Transverse colon (tissue), 4 donors: ENCODE measurements around the gene FAM9C. TPM values are rescaled to one million over a fixed set of nuclear protein-coding genes. Genes with fewer than 3 reads are reported as not detected.

Source experiments
- DNase-seq: peaks from one replicate; pipeline ENCODE4 v3.0.0-alpha.2; 2019
- H3K27ac ChIP-seq, 4 donors: fragments of 200-600 bp; sonication (generic); 2 replicates each; pipeline ENCODE4 v1.5.1; 2016 to 2018; ENCODE audit warnings: inconsistent platforms in 4 of 4
- H3K27me3 ChIP-seq: fragments of 200-600 bp; sonication (generic); 2 replicates; pipeline ENCODE4 v1.5.1; 2017; ENCODE audit warnings: inconsistent platforms
- H3K36me3 ChIP-seq, 4 donors: fragments of 200-600 bp; sonication (generic); 2 replicates each; pipeline ENCODE4 v1.5.1; 2017 to 2019; ENCODE audit warnings: inconsistent platforms in 4 of 4
- H3K4me1 ChIP-seq, 4 donors: fragments of 200-600 bp; sonication (generic); 2 replicates each; pipeline ENCODE4 v1.5.1; 2017 to 2020; ENCODE audit warnings: inconsistent platforms in 4 of 4
- H3K4me3 ChIP-seq, 4 donors: fragments of 200-600 bp; sonication (generic); 1 replicate in 1 of 4; 2 replicates in 3 of 4; pipeline versions ENCODE4 v1.5.1 to v1.6.1; 2017 to 2019; ENCODE audit warnings: inconsistent platforms in 4 of 4
- H3K9me3 ChIP-seq, 2 donors: fragments of 200-600 bp; sonication (generic); 2 replicates each; pipeline ENCODE4 v1.5.1; 2017 to 2019; ENCODE audit warnings: inconsistent platforms in 2 of 2
- EP300 ChIP-seq: sonication (generic); formaldehyde crosslinking; IDR thresholded peaks from one replicate; pipeline ENCODE4 v1.6.1; 2017; ENCODE audit warnings: antibody characterized with exemption, low read depth
- POLR2A ChIP-seq: fragments of 450-650 bp; IDR thresholded peaks from one replicate; pipeline ENCODE4 v1.6.1; 2016; ENCODE audit warnings: antibody characterized with exemption, mild to moderate bottlenecking, moderate library complexity
- POLR2AphosphoS5 ChIP-seq, 3 donors: sonication (generic); formaldehyde crosslinking; IDR thresholded peaks; one replicate each; pipeline ENCODE4 v1.6.1; 2016; ENCODE audit warnings: antibody characterized with exemption in 3 of 3
- WGBS, 2 donors: methylation state at CpG; one replicate each; pipeline ENCODE4 v1.1.5; 2018; ENCODE audit warnings: low coverage in 1 of 2; 5-methylcytosine and 5-hydroxymethylcytosine counted together
- in situ Hi-C, 4 donors: fragments of 200-750 bp; cut with MboI; loops; one replicate each; pipeline versions ENCODE4 v1.15.0 to v1.15.1; 2017; ENCODE audit warnings: low sequenced_read_pairs in 3 of 4, low pct_ligation_motif_present in 1 of 4, low pct_unique_long_range_greater_than_20kb in 1 of 4
- intact Hi-C: fragments of 100-400 bp; cut with DNase I; formaldehyde crosslinking; loops from one replicate; pipeline ENCODE4 v1.15.1; 2023; ENCODE audit warnings: low total_unique reads
- total RNA-seq, 4 donors: library from RNA; depleted of rRNA; stranded (reverse); fragments of >200 nt; gene quantifications; one replicate each; pipeline ENCODE4 v1.1.0, GENCODE V29; 2016
- TF ChIP-seq, protein P1 (sequence below), 5 experiments: fragments of 200-600 bp in 3 of 5; fragments of 450-650 bp in 2 of 5; sonication (generic) in 3 of 5; IDR thresholded peaks; 1 replicate in 2 of 5; 2 replicates in 3 of 5; pipeline ENCODE4 v1.5.1; 2016 to 2017; ENCODE audit warnings: antibody characterized with exemption in 5 of 5, inconsistent platforms in 3 of 5, mild to moderate bottlenecking in 2 of 5, moderate library complexity in 1 of 5

The FAM9C gene
- total RNA-seq, 4 donors from 2014 or later = 0.14 to 0.64 TPM; not detected in 2

DNA sequence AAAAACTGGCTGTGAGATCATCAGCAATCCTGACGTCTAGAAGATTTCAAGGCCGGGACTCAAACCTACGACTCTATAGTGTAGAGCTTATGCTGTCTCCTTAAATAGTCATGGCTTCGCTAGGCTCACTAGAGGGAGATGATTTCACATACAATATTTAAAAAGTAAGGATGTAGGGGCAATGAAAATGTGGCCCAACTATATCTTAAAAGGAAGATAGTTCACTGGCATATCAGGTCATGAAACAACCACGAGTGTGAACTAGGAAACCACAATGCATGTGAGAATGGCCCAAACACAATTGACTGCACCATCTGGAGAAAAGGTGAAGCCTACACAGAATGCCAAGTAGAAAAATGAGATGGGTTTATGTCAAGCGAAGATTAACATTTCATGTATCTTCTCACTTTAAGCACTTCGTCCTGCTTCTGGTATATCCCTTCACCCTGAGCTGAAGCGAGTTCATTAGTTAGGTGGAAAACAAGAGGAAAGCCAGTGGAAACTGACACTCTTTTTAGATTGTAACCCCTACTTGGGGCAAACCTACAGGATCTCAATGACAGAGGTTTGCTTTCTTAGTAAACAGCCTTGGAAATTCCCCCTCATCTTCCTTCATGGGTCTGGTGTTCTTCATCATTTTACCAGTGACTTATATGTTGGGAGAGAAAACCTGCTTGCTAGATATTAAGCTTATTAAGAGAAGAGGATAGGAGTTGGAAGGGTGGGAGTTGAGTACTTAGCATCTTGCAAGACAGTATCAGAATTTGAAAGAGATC, 17.4 kb downstream of the FAM9C start:
- WGBS, 2 donors = 81 to 90% methylated on average over 2 to 8 of the region's 8 CpGs
- Histone ChIP-seq H3K27ac (no peak overlapping the region), H3K9me3 (no peaks in the 10 kb centered on the region), H3K4me1 (peaks cover 5 to 46% (median 10%) of the 10 kb centered on the region in 4 donors), H3K4me3 (no peak overlapping the region), H3K27me3 (no peaks in the 10 kb centered on the region), H3K36me3 (no peaks in the 10 kb centered on the region)
- no peak for TF ChIP-seq EP300
- TF ChIP-seq, protein P1, sequence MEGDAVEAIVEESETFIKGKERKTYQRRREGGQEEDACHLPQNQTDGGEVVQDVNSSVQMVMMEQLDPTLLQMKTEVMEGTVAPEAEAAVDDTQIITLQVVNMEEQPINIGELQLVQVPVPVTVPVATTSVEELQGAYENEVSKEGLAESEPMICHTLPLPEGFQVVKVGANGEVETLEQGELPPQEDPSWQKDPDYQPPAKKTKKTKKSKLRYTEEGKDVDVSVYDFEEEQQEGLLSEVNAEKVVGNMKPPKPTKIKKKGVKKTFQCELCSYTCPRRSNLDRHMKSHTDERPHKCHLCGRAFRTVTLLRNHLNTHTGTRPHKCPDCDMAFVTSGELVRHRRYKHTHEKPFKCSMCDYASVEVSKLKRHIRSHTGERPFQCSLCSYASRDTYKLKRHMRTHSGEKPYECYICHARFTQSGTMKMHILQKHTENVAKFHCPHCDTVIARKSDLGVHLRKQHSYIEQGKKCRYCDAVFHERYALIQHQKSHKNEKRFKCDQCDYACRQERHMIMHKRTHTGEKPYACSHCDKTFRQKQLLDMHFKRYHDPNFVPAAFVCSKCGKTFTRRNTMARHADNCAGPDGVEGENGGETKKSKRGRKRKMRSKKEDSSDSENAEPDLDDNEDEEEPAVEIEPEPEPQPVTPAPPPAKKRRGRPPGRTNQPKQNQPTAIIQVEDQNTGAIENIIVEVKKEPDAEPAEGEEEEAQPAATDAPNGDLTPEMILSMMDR (IDR thresholded peaks at IDR 0.05) = no peak
- no peak for TF ChIP-seq POLR2A
- TF ChIP-seq POLR2AphosphoS5 (IDR thresholded peaks at IDR 0.05) = no peak
- intact Hi-C loops = no loop called here
- DNase-seq = no peak
- in situ Hi-C loops = no loop called here

GRCh38 chrX:13024986-13025385, 19.4 kb downstream of the FAM9C start:
- TF ChIP-seq EP300 = no peak
- TF ChIP-seq POLR2AphosphoS5 (IDR thresholded peaks at IDR 0.05) = no peak
- TF ChIP-seq POLR2A = no peak
- TF ChIP-seq, protein P1 (IDR thresholded peaks at IDR 0.05) = no peak
- Histone ChIP-seq H3K27me3 (no peaks in the 10 kb centered on the region), H3K9me3 (no peaks in the 10 kb centered on the region), H3K27ac (peak overlapping the region in 3 of 4 donors; percentile 6 to 64 (median 58)), H3K36me3 (no peaks in the 10 kb centered on the region), H3K4me1 (peaks cover 5 to 40% (median 8%) of the 10 kb centered on the region in 4 donors), H3K4me3 (no peak overlapping the region)
- in situ Hi-C loops = no loop called here
- intact Hi-C loops = no loop called here
- WGBS, 2 donors = 72 to 80% methylated on average over 1 to 3 of the region's 3 CpGs
- no peak for DNase-seq

GRCh38 chrX:13023979-13024378, 20.4 kb downstream of the FAM9C start:
- in situ Hi-C loops = no loop called here
- peaks cover 3 to 30% (median 5%) of the 10 kb centered on the region in 4 donors for H3K4me1 ChIP-seq
- TF ChIP-seq POLR2AphosphoS5 (IDR thresholded peaks at IDR 0.05) = peak in 1 of 3 donors; percentile 15
- no peak for TF ChIP-seq EP300
- no peaks in the 10 kb centered on the region for H3K9me3 ChIP-seq
- intact Hi-C loops = no loop called here
- peak overlapping the region; percentile 61 to 65 (median 64) for H3K27ac ChIP-seq
- WGBS, 2 donors = 44% methylated on average over 4 of the region's 4 CpGs; no CpG with 5 or more reads in 1 of the 2 donors
- no peaks in the 10 kb centered on the region for H3K36me3 ChIP-seq
- no peak overlapping the region for H3K4me3 ChIP-seq
- no peak for DNase-seq
- no peaks in the 10 kb centered on the region for H3K27me3 ChIP-seq

DNA sequence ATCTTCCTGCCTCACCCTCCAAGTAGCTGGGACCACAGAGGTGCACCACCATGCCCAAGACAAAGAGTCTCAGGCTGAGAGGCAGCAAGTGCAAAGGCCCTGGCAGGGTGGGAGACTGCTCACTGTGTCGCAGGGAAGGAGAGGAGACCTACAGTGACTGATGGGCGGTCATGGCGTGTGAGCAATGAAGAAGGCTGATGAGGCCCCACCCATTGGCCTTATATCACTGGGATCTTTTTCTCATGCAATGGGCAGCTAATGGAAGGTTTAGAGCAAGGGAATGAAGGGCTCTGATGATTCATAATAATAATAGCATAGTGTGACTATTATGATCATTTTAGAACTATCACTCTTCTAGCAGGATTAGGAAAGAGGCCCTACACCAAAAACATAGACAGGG, 20.9 kb downstream of the FAM9C start:
- no peak for TF ChIP-seq POLR2AphosphoS5 (IDR thresholded peaks at IDR 0.05)
- no peak for TF ChIP-seq POLR2A
- TF ChIP-seq EP300 = no peak
- TF ChIP-seq, protein P1 (IDR thresholded peaks at IDR 0.05) = no peak
- intact Hi-C loops = no loop called here
- in situ Hi-C loops = no loop called here
- no peak for DNase-seq
- Histone ChIP-seq H3K9me3 (no peaks in the 10 kb centered on the region), H3K4me1 (peaks cover 0 to 26% (median 3%) of the 10 kb centered on the region in 4 donors), H3K27me3 (no peaks in the 10 kb centered on the region), H3K36me3 (no peaks in the 10 kb centered on the region), H3K27ac (peak overlapping the region; percentile 61 to 65 (median 64)), H3K4me3 (no peak overlapping the region)
- WGBS, 2 donors = 87% methylated on average over 3 of the region's 3 CpGs; no CpG with 5 or more reads in 1 of the 2 donors
